HG02970 (cell line): ENCODE data around the gene SOX1.

Source experiments
- ATAC-seq: cut with Tn5 transposase; IDR thresholded peaks from one replicate; pipeline ENCODE4 v1.9.1; 2021; ENCODE audit warnings: mild to moderate bottlenecking, moderate library complexity, moderate number of reproducible peaks; ENCODE audit not compliant: unreplicated experiment, low FRiP score

SOX1 gene

GRCh38 chr13:112104881-112105234 is 37.9 kb downstream of the SOX1 start:
- no peak for ATAC-seq

- ATAC-seq = no peak
Observed at GRCh38 chr13:112105244-112105681, 38.3 kb downstream of the SOX1 start.

GRCh38 chr13:112105892-112106291 is 38.9 kb downstream of the SOX1 start:
- ATAC-seq = no peak

GRCh38 chr13:112106478-112107141 is 39.7 kb downstream of the SOX1 start:
- ATAC-seq = no peak

- no peak for ATAC-seq
Observed at GRCh38 chr13:112107289-112107688, 40.3 kb downstream of the SOX1 start.

- no peak for ATAC-seq
Observed at GRCh38 chr13:112110479-112110878, 43.5 kb downstream of the SOX1 start.

GRCh38 chr13:112111239-112111857 is 44.4 kb downstream of the SOX1 start:
- no peak for ATAC-seq

GRCh38 chr13:112112534-112113276 is 45.8 kb downstream of the SOX1 start:
- ATAC-seq = no peak

GRCh38 chr13:112113348-112113747 is 46.4 kb downstream of the SOX1 start:
- no peak for ATAC-seq

GRCh38 chr13:112113851-112114250 is 46.9 kb downstream of the SOX1 start:
- no peak for ATAC-seq

- no peak for ATAC-seq
Observed at GRCh38 chr13:112114391-112114790, 47.4 kb downstream of the SOX1 start.

- ATAC-seq = no peak
Observed at GRCh38 chr13:112115403-112116091, 48.6 kb downstream of the SOX1 start.

- ATAC-seq = no peak
Observed at GRCh38 chr13:112116187-112116950, 49.4 kb downstream of the SOX1 start.

- ATAC-seq = no peak
Observed at GRCh38 chr13:112117258-112117954, 50.5 kb downstream of the SOX1 start.

- ATAC-seq = no peak
Observed at GRCh38 chr13:112117955-112118302, 51.0 kb downstream of the SOX1 start.

GRCh38 chr13:112118451-112119064 is 51.6 kb downstream of the SOX1 start:
- no peak for ATAC-seq

- no peak for ATAC-seq
Observed at GRCh38 chr13:112119192-112120030, 52.5 kb downstream of the SOX1 start.

- ATAC-seq = no peak
Observed at GRCh38 chr13:112120031-112120373, 53.1 kb downstream of the SOX1 start.
